ENCODE data around the gene STAB2. TPM values are rescaled to one million over a fixed set of nuclear protein-coding genes. Genes with fewer than 3 reads are reported as not detected.

STAB2 gene
- total and polyA plus RNA-seq, 2 of the 4 experiments (the other 2 are of a cell fraction) = not detected

DNA sequence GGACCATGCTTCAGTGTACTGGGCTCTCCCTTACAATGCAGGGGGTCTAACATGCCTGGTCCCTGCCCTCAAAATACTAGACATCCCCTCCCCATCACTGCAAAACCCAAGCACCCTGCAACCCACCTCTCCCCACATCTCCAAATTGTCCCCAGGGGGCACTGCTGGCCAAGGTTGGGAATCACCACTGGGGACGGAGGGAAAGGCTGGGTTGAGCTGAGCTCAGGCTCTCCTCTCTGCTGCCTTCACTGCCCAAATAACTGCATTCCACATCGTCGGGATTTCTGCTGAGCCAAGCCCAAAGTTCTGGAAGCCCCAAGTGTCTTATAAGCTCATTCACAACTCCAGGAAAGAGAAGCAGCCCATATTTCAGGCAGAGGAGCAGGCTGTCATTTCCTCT, 184.4 kb downstream of the STAB2 start:
- Histone ChIP-seq H3K9me1 (ENCODE audit: insufficient read depth, low read length) (peaks cover 3% of the 10 kb centered on the region; the same call in 1 of the 2 replicates), H2BK5ac (ENCODE audit: low read depth, low read length, poor library complexity, severe bottlenecking) (no peak overlapping the region), H2AK5ac (ENCODE audit: low read depth, low read length) (no peak overlapping the region), H2BK15ac (ENCODE audit: low read depth, low read length) (no peak overlapping the region), H3K23ac (ENCODE audit: low read depth, low read length) (no peak overlapping the region), H2BK120ac (ENCODE audit: low read depth, low read length) (no peak overlapping the region), H3K27me3 (ENCODE audit: control insufficient read depth, insufficient read depth, low read length) (no peaks in the 10 kb centered on the region), H4K5ac (ENCODE audit: low read depth, low read length) (no peak overlapping the region), H2AFZ (replicated peaks; ENCODE audit: low read length, poor library complexity) (peak overlapping the region; percentile 29), H3K27ac (ENCODE audit: insufficient read depth, low read length) (no peak overlapping the region), H3K4me3 (ENCODE audit: insufficient read depth, low read depth, low read length) (no peak overlapping the region), H3K4me1 (ENCODE audit: control insufficient read depth, insufficient read depth, low read length) (no peaks in the 10 kb centered on the region; the same call in 1 of the 2 replicates), H4K91ac (ENCODE audit: insufficient read depth, low read depth, low read length) (no peak overlapping the region), H3K56ac (ENCODE audit: extremely low read depth, insufficient read depth, low read length) (no peak overlapping the region), H2AK9ac (replicated peaks; ENCODE audit: low read depth, low read length, poor library complexity) (no peak overlapping the region), H4K20me1 (ENCODE audit: insufficient read depth, low read length) (no peaks in the 10 kb centered on the region), H4K8ac (ENCODE audit: low read depth in 2 of 2, low read length in 2 of 2) (no peak overlapping the region), H3K36me3 (ENCODE audit: control insufficient read depth, insufficient read depth, low read length) (peaks cover under 1% of the 10 kb centered on the region), H3K14ac (replicated peaks; ENCODE audit: low read depth, low read length) (no peak overlapping the region), H3K18ac (ENCODE audit: low read depth, low read length) (no peak overlapping the region), H3K9me3 (ENCODE audit: control insufficient read depth, insufficient read depth, low read length) (no peaks in the 10 kb centered on the region), H2BK20ac (ENCODE audit: low read depth, low read length) (no peak overlapping the region), H3K9ac (ENCODE audit: low read depth, low read length) (no peak overlapping the region), H3K79me1 (ENCODE audit: low read depth in 1 of 2, low read length in 2 of 2) (peaks cover 0 to 5% of the 10 kb centered on the region in 2 experiments; a peak in 2 of 4 replicates), H3K4ac (ENCODE audit: low read depth, low read length) (no peak overlapping the region), H3K4me2 (ENCODE audit: low read depth, low read length) (no peak overlapping the region)
- peak; percentile 97 for ATAC-seq (ENCODE audit: low read depth)
- 0% methylated on average over 2 of the region's 3 CpGs; no CpG with 5 or more reads in 1 of the 2 experiments for WGBS, 2 experiments (ENCODE audit: extremely low coverage in 2 of 2, insufficient read length in 1 of 2)
- in situ Hi-C loops (cut with MboI; ENCODE audit: low sequenced_read_pairs) (loop anchor here (5.0 to 10.0 kb wide), 2 partner anchors 96 to 163 kb away; partner anchors contain the start of gene HSP90B1), dilution Hi-C loops (cut with HindIII; ENCODE audit: low sequenced_read_pairs, unreplicated experiment) (no loop called here), intact Hi-C loops (cut with micrococcal nuclease) (loop anchor here (1.0 to 2.0 kb wide), 2 partner anchors 99 to 159 kb away; partner anchors contain the start of gene HSP90B1)
- ChIA-PET POLR2A (ENCODE audit: unreplicated experiment) (no interaction called here), CTCF (interaction anchor here (0.5 to 2.7 kb wide), 8 partner anchors 9 to 98 kb away, joined by 3 to 24 read pairs (median 4); no protein-coding TSS in a partner anchor)
- DNase-seq = peak; percentile 44
- BruUV-seq (replicated peaks) = no TSS peak
- no peak for TF ChIP-seq FOS (IDR thresholded peaks at IDR 0.05; ENCODE audit: low read depth, low read length)
- TF ChIP-seq SMC3 (IDR thresholded peaks at IDR 0.05; ENCODE audit: low read depth, low read length) = peak; percentile 87
- no peak for TF ChIP-seq POLR2A (IDR thresholded peaks at IDR 0.05; ENCODE audit: low read depth, low read length)
- TF ChIP-seq, protein P1, sequence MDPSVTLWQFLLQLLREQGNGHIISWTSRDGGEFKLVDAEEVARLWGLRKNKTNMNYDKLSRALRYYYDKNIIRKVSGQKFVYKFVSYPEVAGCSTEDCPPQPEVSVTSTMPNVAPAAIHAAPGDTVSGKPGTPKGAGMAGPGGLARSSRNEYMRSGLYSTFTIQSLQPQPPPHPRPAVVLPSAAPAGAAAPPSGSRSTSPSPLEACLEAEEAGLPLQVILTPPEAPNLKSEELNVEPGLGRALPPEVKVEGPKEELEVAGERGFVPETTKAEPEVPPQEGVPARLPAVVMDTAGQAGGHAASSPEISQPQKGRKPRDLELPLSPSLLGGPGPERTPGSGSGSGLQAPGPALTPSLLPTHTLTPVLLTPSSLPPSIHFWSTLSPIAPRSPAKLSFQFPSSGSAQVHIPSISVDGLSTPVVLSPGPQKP (IDR thresholded peaks at IDR 0.05; ENCODE audit: borderline replicate concordance, low read depth, low read length) = no peak
- no peak for TF ChIP-seq MAFK (IDR thresholded peaks at IDR 0.05; ENCODE audit: low read depth, low read length)
- no peak for TF ChIP-seq CEBPB (IDR thresholded peaks at IDR 0.05; ENCODE audit: low read depth, low read length)
- TF ChIP-seq BHLHE40 (IDR thresholded peaks at IDR 0.05; ENCODE audit: low read depth, low read length) = no peak
- TF ChIP-seq RAD21 (IDR thresholded peaks at IDR 0.05; ENCODE audit: low read length) = peak; percentile 86
- TF ChIP-seq, protein P2, sequence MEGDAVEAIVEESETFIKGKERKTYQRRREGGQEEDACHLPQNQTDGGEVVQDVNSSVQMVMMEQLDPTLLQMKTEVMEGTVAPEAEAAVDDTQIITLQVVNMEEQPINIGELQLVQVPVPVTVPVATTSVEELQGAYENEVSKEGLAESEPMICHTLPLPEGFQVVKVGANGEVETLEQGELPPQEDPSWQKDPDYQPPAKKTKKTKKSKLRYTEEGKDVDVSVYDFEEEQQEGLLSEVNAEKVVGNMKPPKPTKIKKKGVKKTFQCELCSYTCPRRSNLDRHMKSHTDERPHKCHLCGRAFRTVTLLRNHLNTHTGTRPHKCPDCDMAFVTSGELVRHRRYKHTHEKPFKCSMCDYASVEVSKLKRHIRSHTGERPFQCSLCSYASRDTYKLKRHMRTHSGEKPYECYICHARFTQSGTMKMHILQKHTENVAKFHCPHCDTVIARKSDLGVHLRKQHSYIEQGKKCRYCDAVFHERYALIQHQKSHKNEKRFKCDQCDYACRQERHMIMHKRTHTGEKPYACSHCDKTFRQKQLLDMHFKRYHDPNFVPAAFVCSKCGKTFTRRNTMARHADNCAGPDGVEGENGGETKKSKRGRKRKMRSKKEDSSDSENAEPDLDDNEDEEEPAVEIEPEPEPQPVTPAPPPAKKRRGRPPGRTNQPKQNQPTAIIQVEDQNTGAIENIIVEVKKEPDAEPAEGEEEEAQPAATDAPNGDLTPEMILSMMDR (conservative IDR thresholded peaks at IDR 0.05; ENCODE audit: low read depth, low read length) = peak; percentile 72
- TF ChIP-seq CHD1 (IDR thresholded peaks at IDR 0.05; ENCODE audit: low read depth, low read length) = no peak
